ENCODE measurements around the gene SATB2. TPM values are rescaled to one million over a fixed set of nuclear protein-coding genes. Genes with fewer than 3 reads are reported as not detected.
A peak's percentile ranks its signal among the peaks of the same experiment; 100 is the strongest.

SATB2 gene
- total RNA-seq, 1 donor from 2014 or later, result 1.6 TPM

- no peaks in the 10 kb centered on the region for H3K36me3 ChIP-seq (ENCODE audit: control insufficient read depth, insufficient read depth, low read length)
- H3K27me3 ChIP-seq (ENCODE audit: control insufficient read depth, insufficient read depth, low read length), result no peaks in the 10 kb centered on the region
- DNase-seq (ENCODE audit: low read depth) (no peak), FAIRE-seq (no peak)
- no peak overlapping the region for H3K4me3 ChIP-seq (ENCODE audit: low read depth, low read length)
- TF ChIP-seq, protein P1, sequence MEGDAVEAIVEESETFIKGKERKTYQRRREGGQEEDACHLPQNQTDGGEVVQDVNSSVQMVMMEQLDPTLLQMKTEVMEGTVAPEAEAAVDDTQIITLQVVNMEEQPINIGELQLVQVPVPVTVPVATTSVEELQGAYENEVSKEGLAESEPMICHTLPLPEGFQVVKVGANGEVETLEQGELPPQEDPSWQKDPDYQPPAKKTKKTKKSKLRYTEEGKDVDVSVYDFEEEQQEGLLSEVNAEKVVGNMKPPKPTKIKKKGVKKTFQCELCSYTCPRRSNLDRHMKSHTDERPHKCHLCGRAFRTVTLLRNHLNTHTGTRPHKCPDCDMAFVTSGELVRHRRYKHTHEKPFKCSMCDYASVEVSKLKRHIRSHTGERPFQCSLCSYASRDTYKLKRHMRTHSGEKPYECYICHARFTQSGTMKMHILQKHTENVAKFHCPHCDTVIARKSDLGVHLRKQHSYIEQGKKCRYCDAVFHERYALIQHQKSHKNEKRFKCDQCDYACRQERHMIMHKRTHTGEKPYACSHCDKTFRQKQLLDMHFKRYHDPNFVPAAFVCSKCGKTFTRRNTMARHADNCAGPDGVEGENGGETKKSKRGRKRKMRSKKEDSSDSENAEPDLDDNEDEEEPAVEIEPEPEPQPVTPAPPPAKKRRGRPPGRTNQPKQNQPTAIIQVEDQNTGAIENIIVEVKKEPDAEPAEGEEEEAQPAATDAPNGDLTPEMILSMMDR (IDR thresholded peaks at IDR 0.05; ENCODE audit: insufficient read depth, low read length, severe bottlenecking), result no peak
Measured at GRCh38 chr2:199490049-199490448, 32.3 kb upstream of the SATB2 start.

DNA sequence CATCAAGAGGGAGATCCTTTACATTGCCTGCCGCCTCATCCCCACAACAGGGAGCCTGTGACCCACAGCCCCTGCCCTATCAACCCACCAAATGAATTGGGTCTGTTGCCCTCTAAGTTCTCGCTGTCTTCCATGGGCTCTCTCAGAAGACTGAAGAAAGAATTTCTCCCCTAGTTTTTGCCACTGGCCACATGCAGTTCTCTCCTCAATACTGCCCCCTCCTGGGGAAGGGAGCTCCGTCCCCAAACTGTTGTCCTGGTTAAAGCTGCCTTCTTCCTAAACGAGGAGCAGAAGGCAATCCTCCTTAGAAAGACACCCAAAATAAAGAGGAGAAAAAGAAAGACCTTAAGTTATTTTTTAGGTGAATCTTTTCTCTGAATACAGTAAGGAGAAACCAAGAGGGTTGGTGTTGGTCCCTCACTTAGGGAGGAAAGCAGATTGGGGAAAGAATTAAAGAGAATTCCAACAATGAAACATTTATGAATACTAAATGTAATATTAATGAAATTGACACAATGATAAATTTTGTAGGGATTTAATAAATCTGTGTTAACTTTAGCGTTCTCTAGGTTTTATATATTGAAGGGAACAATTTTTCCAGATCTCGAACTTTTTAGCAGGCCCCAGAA lies 31.1 kb upstream of the SATB2 start:
- no peak overlapping the region for H3K4me3 ChIP-seq (ENCODE audit: low read depth, low read length)
- TF ChIP-seq, protein P1 (IDR thresholded peaks at IDR 0.05; ENCODE audit: insufficient read depth, low read length, severe bottlenecking), result peak; percentile 76
- DNase-seq (ENCODE audit: low read depth) (peak; percentile 42), FAIRE-seq (no peak)
- H3K27me3 ChIP-seq (ENCODE audit: control insufficient read depth, insufficient read depth, low read length), result no peaks in the 10 kb centered on the region
- H3K36me3 ChIP-seq (ENCODE audit: control insufficient read depth, insufficient read depth, low read length), result no peaks in the 10 kb centered on the region

DNA sequence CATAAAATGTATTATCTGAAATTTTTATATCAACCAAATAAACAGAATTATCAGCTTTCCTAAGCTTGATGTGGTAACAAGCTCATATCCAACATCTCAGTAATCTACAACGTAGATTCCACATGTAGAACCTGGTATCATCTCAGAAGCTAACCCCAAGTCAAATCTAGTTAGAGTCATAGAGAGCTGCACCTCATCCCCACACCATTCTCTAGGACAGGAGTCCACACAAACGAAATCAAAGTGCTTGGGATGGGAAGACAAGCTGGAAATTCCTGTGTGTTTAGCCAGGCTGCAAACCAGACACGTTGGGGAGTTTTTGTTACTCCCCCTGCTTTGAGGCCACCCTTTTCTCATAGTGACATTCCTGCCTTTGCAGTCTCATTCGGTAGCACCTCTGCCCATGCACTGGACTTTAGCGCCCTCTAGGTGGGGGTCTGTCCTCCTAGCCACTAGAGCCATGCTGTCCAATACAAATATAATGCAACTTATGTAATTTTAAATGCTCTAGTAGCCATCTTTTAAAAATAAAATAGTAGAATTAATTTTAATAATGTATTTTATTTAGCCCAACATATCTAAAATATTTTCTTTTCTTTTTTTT lies 28.1 kb upstream of the SATB2 start:
- no peak overlapping the region for H3K4me3 ChIP-seq (ENCODE audit: low read depth, low read length)
- TF ChIP-seq, protein P1 (IDR thresholded peaks at IDR 0.05; ENCODE audit: insufficient read depth, low read length, severe bottlenecking), result peak; percentile 56
- DNase-seq (ENCODE audit: low read depth), result peak; percentile 37
- no peaks in the 10 kb centered on the region for H3K27me3 ChIP-seq (ENCODE audit: control insufficient read depth, insufficient read depth, low read length)
- no peak for FAIRE-seq
- no peaks in the 10 kb centered on the region for H3K36me3 ChIP-seq (ENCODE audit: control insufficient read depth, insufficient read depth, low read length)

- Histone ChIP-seq H3K4me3 (ENCODE audit: low read depth, low read length) (no peak overlapping the region), H3K27me3 (ENCODE audit: control insufficient read depth, insufficient read depth, low read length) (no peaks in the 10 kb centered on the region), H3K36me3 (ENCODE audit: control insufficient read depth, insufficient read depth, low read length) (no peaks in the 10 kb centered on the region)
- no peak for FAIRE-seq
- TF ChIP-seq, protein P1 (IDR thresholded peaks at IDR 0.05; ENCODE audit: insufficient read depth, low read length, severe bottlenecking), result no peak
- no peak for DNase-seq (ENCODE audit: low read depth)
Measured at GRCh38 chr2:199484927-199485326, 27.2 kb upstream of the SATB2 start.

DNA sequence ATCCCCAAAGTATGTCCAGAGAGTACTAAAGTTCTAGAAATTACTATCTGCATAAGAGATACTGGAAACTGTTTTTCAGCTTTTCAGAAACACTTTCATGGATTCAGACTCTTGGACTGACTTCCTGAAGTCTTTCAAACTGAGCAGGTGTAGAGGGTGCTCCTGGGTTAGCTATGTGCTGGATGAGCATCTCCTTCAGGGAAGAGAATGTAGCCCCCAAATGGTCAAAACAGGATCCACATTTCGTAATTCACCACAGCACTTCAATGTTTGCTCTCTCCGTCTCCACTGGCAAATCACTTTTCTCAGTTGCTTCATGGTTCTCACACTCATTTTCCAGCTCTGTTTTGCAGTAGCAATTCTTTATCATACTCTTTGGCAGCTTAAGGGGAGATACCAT lies 23.2 kb upstream of the SATB2 start:
- no peak for DNase-seq (ENCODE audit: low read depth)
- H3K27me3 ChIP-seq (ENCODE audit: control insufficient read depth, insufficient read depth, low read length), result no peaks in the 10 kb centered on the region
- FAIRE-seq, result no peak
- H3K4me3 ChIP-seq (ENCODE audit: low read depth, low read length), result no peak overlapping the region
- TF ChIP-seq, protein P1 (IDR thresholded peaks at IDR 0.05; ENCODE audit: insufficient read depth, low read length, severe bottlenecking), result no peak
- no peaks in the 10 kb centered on the region for H3K36me3 ChIP-seq (ENCODE audit: control insufficient read depth, insufficient read depth, low read length)
